HepG2 (cell line): Measurements from ENCODE around the gene CISD3.

Source experiments
- ZNF12 ChIP-seq: sonication (generic); formaldehyde crosslinking; IDR thresholded peaks from 2 replicates; pipeline ENCODE4 v1.5.0; 2020; ENCODE audit warnings: missing genetic modification reagents
- ZNF225 ChIP-seq: sonication (generic); formaldehyde crosslinking; IDR thresholded peaks from 2 replicates; pipeline ENCODE4 v1.4.0; 2020; ENCODE audit warnings: mild to moderate bottlenecking, missing genetic modification reagents

DNA sequence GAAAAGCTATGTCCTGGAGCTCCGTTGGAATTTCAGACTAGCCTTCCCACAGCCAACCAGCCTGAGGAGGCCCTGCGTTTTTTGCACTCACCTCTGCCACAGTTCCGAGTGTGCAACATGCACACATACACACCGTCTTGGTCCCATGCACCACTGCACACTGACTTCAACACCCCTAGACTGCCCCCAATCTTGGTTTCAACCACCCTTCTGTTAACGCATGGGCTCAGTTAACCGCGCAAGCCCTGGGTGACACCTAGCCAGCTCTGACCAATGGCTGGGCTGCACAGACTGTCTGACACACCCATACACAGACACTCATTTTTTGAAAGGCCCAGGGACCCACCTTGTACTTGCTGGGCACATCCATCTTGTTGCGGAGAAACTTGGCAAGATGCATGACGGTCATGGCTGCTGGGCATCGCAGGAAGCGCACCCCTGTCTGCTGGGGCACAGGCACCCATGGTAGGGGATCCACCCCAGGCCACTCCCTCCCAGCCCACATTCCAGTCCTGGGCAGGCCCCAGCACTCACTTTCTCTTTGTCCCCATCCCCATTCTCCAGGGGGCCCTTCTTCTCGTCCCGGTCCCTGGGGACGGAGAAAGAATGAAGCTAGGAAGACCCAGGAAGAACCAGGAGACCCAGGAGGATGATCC lies 8.0 kb downstream of the CISD3 start:
- TF ChIP-seq ZNF225, result no peak
- no peak for TF ChIP-seq ZNF12 (CRISPR knock-in tag)
